GM21576 (cell line): ENCODE data around the gene CD72.
"Not testable (repeated sequence)": the region's sequence is repeated elsewhere in the genome, so short reads cannot be mapped to it uniquely, and the experiment has no call there.

ENCODE experiments used
- ATAC-seq: cut with Tn5 transposase; IDR thresholded peaks from one replicate; pipeline ENCODE4 v1.9.1; 2021; ENCODE audit warnings: mild to moderate bottlenecking, moderate library complexity; ENCODE audit not compliant: unreplicated experiment

Gene CD72

GRCh38 chr9:35618854-35619799, 914 bp upstream of the CD72 start:
- peak; percentile 46 for ATAC-seq

- ATAC-seq = no peak
Measured at GRCh38 chr9:35617548-35617947, 665 bp downstream of the CD72 start.

GRCh38 chr9:35616681-35617459, 1.3 kb downstream of the CD72 start:
- peak; percentile 33 for ATAC-seq

GRCh38 chr9:35615981-35616680, 2.1 kb downstream of the CD72 start:
- ATAC-seq = no peak

- no peak for ATAC-seq
Measured at GRCh38 chr9:35612843-35613242, 5.4 kb downstream of the CD72 start.

- not testable (repeated sequence) for ATAC-seq
Measured at GRCh38 chr9:35612066-35612465, 6.1 kb downstream of the CD72 start.

GRCh38 chr9:35611230-35611797, 6.9 kb downstream of the CD72 start:
- peak; percentile 64 for ATAC-seq

- no peak for ATAC-seq
Measured at GRCh38 chr9:35609820-35610163, 8.4 kb downstream of the CD72 start.

- ATAC-seq = no peak
Measured at GRCh38 chr9:35609001-35609819, 9.0 kb downstream of the CD72 start.

GRCh38 chr9:35608221-35608620, 10.0 kb downstream of the CD72 start:
- no peak for ATAC-seq

- no peak for ATAC-seq
Measured at GRCh38 chr9:35606726-35607125, 11.5 kb downstream of the CD72 start.

- ATAC-seq = no peak
Measured at GRCh38 chr9:35606138-35606504, 12.1 kb downstream of the CD72 start.

- peak; percentile 3 for ATAC-seq
Measured at GRCh38 chr9:35605351-35606137, 12.7 kb downstream of the CD72 start.

GRCh38 chr9:35604578-35605350, 13.4 kb downstream of the CD72 start, which contains the start of gene TESK1:
TESK1 (plus strand) TSS chr9:35605262; CDS start chr9:35605620, 358 bp downstream.
- peak; percentile 38 for ATAC-seq

- ATAC-seq = peak; percentile 86
Measured at GRCh38 chr9:35603986-35604577, 14.1 kb downstream of the CD72 start.

GRCh38 chr9:35603506-35603985, 14.7 kb downstream of the CD72 start:
- ATAC-seq = no peak

GRCh38 chr9:35599763-35600604, 18.2 kb downstream of the CD72 start:
- ATAC-seq = no peak
